Retinal pigment epithelial cell (primary cell): Measurements from ENCODE around the gene NRM.
"Not testable (repeated sequence)": the region's sequence is repeated elsewhere in the genome, so short reads cannot be mapped to it uniquely, and the experiment has no call there.

Experiments used
- DNase-seq: peaks from one replicate; pipeline ENCODE4 v3.0.0-alpha.2; 2010; ENCODE audit warnings: low read depth
- H3K4me3 ChIP-seq: 2 replicates; pipeline ENCODE4 v1.5.1; 2011; ENCODE audit warnings: mild to moderate bottlenecking, low read length, control low read depth, moderate library complexity
- CTCF ChIP-seq: conservative IDR thresholded peaks from 2 replicates; pipeline ENCODE4 v1.5.1; 2011; ENCODE audit warnings: low read depth, low read length, control low read depth, inconsistent platforms

NRM gene

GRCh38 chr6:30664994-30665767 is 25.6 kb downstream of the NRM start:
- TF ChIP-seq CTCF: no peak
- no peak for DNase-seq
- no peak overlapping the region for H3K4me3 ChIP-seq

- H3K4me3 ChIP-seq, DNase-seq: not testable (repeated sequence)
Observed at GRCh38 chr6:30657922-30658321, 32.9 kb downstream of the NRM start.

GRCh38 chr6:30657454-30657853 is 33.3 kb downstream of the NRM start:
- DNase-seq: no peak
- TF ChIP-seq CTCF: no peak

GRCh38 chr6:30656513-30656912 is 34.3 kb downstream of the NRM start:
- DNase-seq: no peak
- no peak overlapping the region for H3K4me3 ChIP-seq
- no peak for TF ChIP-seq CTCF

More at GRCh38 chr6:30657454-30657853, 33.3 kb downstream of the NRM start:
- no peak overlapping the region for H3K4me3 ChIP-seq

GRCh38 chr6:30655743-30656094 is 35.1 kb downstream of the NRM start:
- no peak for DNase-seq
- no peak for TF ChIP-seq CTCF
- no peak overlapping the region for H3K4me3 ChIP-seq

- no peak for DNase-seq
- H3K4me3 ChIP-seq: no peak overlapping the region
- TF ChIP-seq CTCF: no peak
Observed at GRCh38 chr6:30654798-30655742, 35.7 kb downstream of the NRM start.

- DNase-seq: no peak
- H3K4me3 ChIP-seq: no peak overlapping the region
- no peak for TF ChIP-seq CTCF
Observed at GRCh38 chr6:30651143-30651542, 39.6 kb downstream of the NRM start.
